ENCODE data around the gene DZIP3.

- TF ChIP-seq CTCF (IDR thresholded peaks at IDR 0.05) (no peak), POLR2A (IDR thresholded peaks at IDR 0.05) (no peak)
These were observed 13.4 kb downstream of the DZIP3 start for GRCh38 chr3:108602935-108603294.
